ENCODE results near the gene NXF3. TPM values are rescaled to one million over a fixed set of nuclear protein-coding genes. Genes with fewer than 3 reads are reported as not detected.
A peak's percentile ranks its signal among the peaks of the same experiment; 100 is the strongest.

The NXF3 gene
- total RNA-seq, 1 experiment from 2014 or later: not detected

- no peak for TF ChIP-seq CTCF (conservative IDR thresholded peaks at IDR 0.05)
- H3K23me2 ChIP-seq (ENCODE audit: insufficient read length, low read depth, low read length, poor library complexity, severe bottlenecking): no peaks in the 10 kb centered on the region
- no peak within 1 kb of the TSS for H4K5ac ChIP-seq (ENCODE audit: insufficient read length, low read depth, low read length)
- H2AK5ac ChIP-seq (ENCODE audit: insufficient read length, low read length): no peak within 1 kb of the TSS
- H2BK15ac ChIP-seq (ENCODE audit: low read depth, low read length): no peak within 1 kb of the TSS
- H3K4me3 Mint-ChIP-seq: peak within 1 kb of the TSS; percentile 76 to 83
- peaks cover 35 to 57% of the 10 kb centered on the region in 2 experiments for H3K9me3 Mint-ChIP-seq
- H3K79me2 ChIP-seq (ENCODE audit: insufficient read depth, low read length): no peaks in the 10 kb centered on the region
- H3K9me3 ChIP-seq (ENCODE audit: control insufficient read depth, low read depth, low read length): peaks cover 16% of the 10 kb centered on the region
- H3K9ac ChIP-seq (ENCODE audit: extremely low read depth, insufficient read length, low read length): peak within 1 kb of the TSS; percentile 65
- H3K79me1 ChIP-seq (ENCODE audit: insufficient read depth, low read depth, low read length, poor library complexity, severe bottlenecking): no peaks in the 10 kb centered on the region
- no peaks in the 10 kb centered on the region for H4K20me1 ChIP-seq (ENCODE audit: control insufficient read depth, insufficient read depth, insufficient read length)
- no peak within 1 kb of the TSS for H4K91ac ChIP-seq (ENCODE audit: insufficient read length, low read depth, low read length)
- H3K27me3 ChIP-seq (ENCODE audit: insufficient read depth, low read length): no peaks in the 10 kb centered on the region
- H4K8ac ChIP-seq (replicated peaks; ENCODE audit: insufficient read length, low read depth, low read length): no peak within 1 kb of the TSS
- no peak within 1 kb of the TSS for H2BK5ac ChIP-seq (ENCODE audit: insufficient read length, low read length)
- peaks cover 0 to 3% of the 10 kb centered on the region in 2 experiments; a peak in 2 of 4 replicates for H3K4me1 Mint-ChIP-seq
- no peak within 1 kb of the TSS for H3K27ac ChIP-seq (ENCODE audit: insufficient read length, low read depth, low read length)
- WGBS (ENCODE audit: extremely low coverage, insufficient read length, low lambda C conversion rate): no CpG with 5 or more reads among the region's 39 CpGs
- H3K23ac ChIP-seq (ENCODE audit: insufficient read length, low read depth, low read length): no peak within 1 kb of the TSS
- H2AFZ ChIP-seq (ENCODE audit: low read length): no peak within 1 kb of the TSS
- H3K4ac ChIP-seq (ENCODE audit: low read depth, low read length): no peak within 1 kb of the TSS; the same call in 1 of the 2 replicates
- H3K4me1 ChIP-seq (ENCODE audit: insufficient read depth, low read length): no peaks in the 10 kb centered on the region
- H3K18ac ChIP-seq (ENCODE audit: insufficient read length, low read depth, low read length): peak within 1 kb of the TSS; percentile 84
- no peak within 1 kb of the TSS for H3K56ac ChIP-seq (ENCODE audit: insufficient read length, low read depth, low read length)
- peak within 1 kb of the TSS; percentile 75 for H3K14ac ChIP-seq (ENCODE audit: insufficient read depth, low read length)
- H3T11ph ChIP-seq (ENCODE audit: low read length): no peak within 1 kb of the TSS
- DNase-seq: peak; percentile 83
- H3K27ac Mint-ChIP-seq: peak within 1 kb of the TSS in 1 of 3 experiments; percentile 57; a peak in 4 of 7 replicates
- peaks cover 5% of the 10 kb centered on the region; the same call in 1 of the 2 replicates for H3K27me3 Mint-ChIP-seq (ENCODE audit: low read depth)
- H2BK20ac ChIP-seq (ENCODE audit: low read depth, low read length, poor library complexity, severe bottlenecking): no peak within 1 kb of the TSS
- peaks cover 0 to 11% (median 5%) of the 10 kb centered on the region in 3 experiments; a peak in 5 of 7 replicates for H3K36me3 Mint-ChIP-seq (ENCODE audit: insufficient read depth in 1 of 3, low read depth in 3 of 3)
- H2BK12ac ChIP-seq (ENCODE audit: insufficient read length, low read depth, low read length): no peak within 1 kb of the TSS
- H2BK120ac ChIP-seq (ENCODE audit: low read depth, low read length, poor library complexity, severe bottlenecking): no peak within 1 kb of the TSS
- peak within 1 kb of the TSS; percentile 58 for H3K4me2 ChIP-seq (ENCODE audit: insufficient read depth, insufficient read length, low read length)
Measured at GRCh38 chrX:103063918-103064434, 29.0 kb downstream of the NXF3 start, which contains the start of gene BEX1. Gene BEX1 (minus strand): TSS chrX:103064171. CDS start chrX:103063274, 897 bp downstream.
